ENCODE results near the gene RUNX2.
"Not testable (repeated sequence)": the region's sequence is repeated elsewhere in the genome, so short reads cannot be mapped to it uniquely, and the experiment has no call there.

RUNX2 gene

DNA sequence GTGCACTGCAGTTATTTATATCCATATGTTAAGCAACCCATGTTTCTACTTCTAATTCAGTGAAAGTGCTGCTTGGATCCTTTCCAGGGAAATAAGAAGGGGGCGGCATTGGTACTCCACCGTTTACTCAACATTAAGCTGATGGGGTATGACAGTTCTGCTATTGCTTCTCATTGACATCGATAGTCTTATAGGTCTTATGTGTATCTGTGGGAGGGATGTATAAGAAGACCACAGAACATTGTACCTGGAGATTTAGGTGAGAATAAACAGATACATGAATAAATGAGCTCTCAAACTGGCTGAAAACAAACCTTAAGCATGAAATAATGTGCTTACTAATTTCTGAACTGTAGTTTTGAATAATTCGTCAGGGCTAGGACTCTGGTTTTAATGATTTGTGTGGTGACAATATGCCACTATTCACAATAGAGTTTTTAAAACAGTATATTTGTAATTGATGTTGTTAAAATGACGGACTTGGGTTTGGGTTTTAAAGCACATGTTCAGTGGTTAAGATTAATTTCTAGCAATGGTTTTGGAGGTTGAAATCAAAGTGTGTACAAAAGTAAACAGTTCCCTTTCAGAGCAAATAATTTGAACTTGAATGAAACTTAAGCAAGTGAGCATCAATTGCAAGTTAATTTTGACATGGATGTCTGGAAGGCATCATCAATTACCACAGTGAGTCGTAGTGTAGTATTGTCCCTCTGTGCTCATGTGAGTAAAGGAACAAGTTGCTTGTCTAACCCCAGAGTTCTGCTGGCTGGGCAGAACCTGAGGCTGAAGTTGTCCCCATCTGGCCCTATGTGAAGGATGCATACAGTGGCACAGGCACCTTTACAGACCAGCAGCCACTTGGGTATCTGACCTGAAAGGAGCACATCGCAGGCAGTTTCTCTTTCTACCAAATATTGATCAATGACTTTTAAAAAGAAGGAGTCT, 134.3 kb downstream of the RUNX2 start:
- Histone ChIP-seq H3K9ac (no peak overlapping the region), H3K9me3 (no peaks in the 10 kb centered on the region), H3K36me3 (no peaks in the 10 kb centered on the region), H3K4me1 (no peaks in the 10 kb centered on the region), H3K27ac (no peak overlapping the region), H4K20me1 (no peaks in the 10 kb centered on the region), H3K4me2 (no peak overlapping the region), H3K4me3 (no peak overlapping the region), H3K27me3 (no peaks in the 10 kb centered on the region)
- TF ChIP-seq Cebpa-rat (IDR thresholded peaks at IDR 0.05): no peak

DNA sequence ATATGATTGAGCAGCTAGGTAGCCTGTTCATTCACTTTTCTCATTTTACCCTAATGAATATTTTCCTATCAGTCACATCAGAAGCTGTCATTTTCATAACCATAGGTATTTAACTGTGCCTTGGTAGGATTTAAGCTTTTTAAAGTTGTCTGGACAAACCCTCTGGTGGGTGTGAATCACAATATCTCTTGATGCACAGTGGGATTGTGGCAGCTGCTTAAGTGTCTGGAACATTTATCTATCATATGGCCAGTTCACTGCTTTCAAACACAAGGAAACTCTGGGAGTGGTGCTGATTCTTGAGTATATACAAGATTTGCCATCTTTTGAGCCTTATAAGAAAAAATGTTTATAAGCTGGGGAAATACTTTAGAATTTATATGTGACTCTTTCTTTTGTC, 136.6 kb downstream of the RUNX2 start:
- Histone ChIP-seq H3K36me3 (no peaks in the 10 kb centered on the region), H4K20me1 (no peaks in the 10 kb centered on the region), H3K4me1 (no peaks in the 10 kb centered on the region), H3K4me3 (no peak overlapping the region), H3K9me3 (no peaks in the 10 kb centered on the region), H3K27me3 (no peaks in the 10 kb centered on the region), H3K4me2 (no peak overlapping the region), H3K9ac (no peak overlapping the region), H3K27ac (no peak overlapping the region)
- no peak for TF ChIP-seq Cebpa-rat (IDR thresholded peaks at IDR 0.05)

DNA sequence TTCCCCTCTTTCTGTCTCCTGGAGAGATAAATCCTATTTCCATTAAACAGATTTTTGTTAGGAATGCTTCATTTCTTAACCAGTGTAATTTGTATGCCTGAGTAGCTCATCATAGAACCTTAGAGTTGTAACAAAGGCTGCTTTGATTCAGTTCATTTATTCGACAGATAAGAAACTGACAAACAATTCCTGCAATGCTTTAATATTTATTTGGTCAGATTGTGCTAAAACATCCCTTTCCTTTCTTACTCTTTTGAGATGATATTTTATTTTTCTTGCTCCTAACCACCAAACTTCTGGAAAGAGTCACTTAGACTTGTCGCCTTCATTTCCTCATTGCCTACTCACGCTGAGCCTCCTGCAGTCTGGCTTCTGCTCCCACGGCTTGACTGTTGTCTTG, 138.6 kb downstream of the RUNX2 start:
- TF ChIP-seq Cebpa-rat (IDR thresholded peaks at IDR 0.05): no peak
- Histone ChIP-seq H3K4me2 (no peak overlapping the region), H3K27me3 (no peaks in the 10 kb centered on the region), H3K4me1 (no peaks in the 10 kb centered on the region), H4K20me1 (no peaks in the 10 kb centered on the region), H3K27ac (no peak overlapping the region), H3K4me3 (no peak overlapping the region), H3K36me3 (no peaks in the 10 kb centered on the region), H3K9ac (no peak overlapping the region), H3K9me3 (no peaks in the 10 kb centered on the region)

DNA sequence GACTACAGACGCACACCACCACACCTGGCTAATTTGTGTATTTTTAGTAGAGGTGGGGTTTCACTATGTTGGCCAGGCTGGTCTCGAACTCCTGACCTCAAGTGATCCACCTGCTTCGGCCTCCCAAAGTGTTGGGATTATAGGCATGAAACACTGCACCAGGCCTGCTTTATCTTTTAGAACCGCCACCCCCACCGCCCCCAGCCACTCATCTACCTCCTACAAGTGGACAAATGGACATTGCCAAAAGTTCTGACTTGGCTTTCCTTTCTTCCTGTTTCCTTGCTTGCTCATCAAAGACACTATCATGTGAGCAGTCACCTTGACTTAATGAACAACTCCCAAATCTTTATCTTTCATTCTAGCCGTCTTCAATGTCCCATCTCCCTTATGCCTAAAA, 139.3 kb downstream of the RUNX2 start:
- H3K27ac ChIP-seq, H3K27me3 ChIP-seq, H3K36me3 ChIP-seq: not testable (repeated sequence)

DNA sequence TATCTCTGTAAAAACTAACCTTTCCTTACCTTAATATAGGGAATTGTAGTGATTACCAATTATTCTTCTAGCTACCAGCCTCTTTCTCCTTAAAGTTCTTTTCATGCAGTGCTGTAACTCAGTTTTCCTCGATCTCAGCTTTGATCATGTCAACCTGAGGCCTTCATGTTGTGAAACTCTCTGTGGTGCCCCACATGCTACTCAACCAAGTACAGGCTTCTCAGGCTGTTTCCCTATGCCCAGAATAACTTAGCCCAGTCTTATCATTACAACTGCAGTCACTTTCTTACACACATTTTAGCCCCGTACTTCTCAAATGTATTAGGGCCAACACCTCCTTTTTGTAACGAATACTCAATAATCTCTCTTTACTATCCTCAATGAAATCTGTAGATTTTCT, 139.7 kb downstream of the RUNX2 start:
- Histone ChIP-seq H4K20me1 (no peaks in the 10 kb centered on the region), H3K36me3 (no peaks in the 10 kb centered on the region), H3K27ac (no peak overlapping the region), H3K4me2 (no peak overlapping the region), H3K9me3 (no peaks in the 10 kb centered on the region), H3K4me1 (no peaks in the 10 kb centered on the region), H3K27me3 (no peaks in the 10 kb centered on the region), H3K4me3 (no peak overlapping the region), H3K9ac (no peak overlapping the region)
- TF ChIP-seq Cebpa-rat (IDR thresholded peaks at IDR 0.05): no peak

More for the DNA sequence above, 139.3 kb downstream of the RUNX2 start:
- H3K4me3 ChIP-seq, H3K9me3 ChIP-seq, H3K9ac ChIP-seq, H3K4me2 ChIP-seq, H4K20me1 ChIP-seq, H3K4me1 ChIP-seq: not testable (repeated sequence)

DNA sequence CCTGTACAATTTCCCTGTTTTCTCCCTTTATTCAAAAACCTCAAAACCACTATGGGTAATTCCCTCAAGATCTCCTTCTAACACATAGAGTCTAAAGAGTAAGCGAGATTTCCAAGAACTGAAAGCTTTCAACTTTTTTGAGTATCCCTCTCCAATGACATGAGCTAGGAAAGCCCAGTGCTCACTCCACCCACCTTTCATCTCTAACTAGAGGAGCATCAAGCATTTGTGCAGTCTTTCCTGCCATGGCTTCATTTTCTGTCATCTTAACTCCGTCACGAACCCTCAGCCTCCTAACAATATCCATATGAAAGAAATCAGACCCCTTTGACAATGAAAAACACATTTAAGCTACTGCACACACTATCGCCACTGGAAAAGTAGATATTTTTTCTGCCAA, 141.5 kb downstream of the RUNX2 start:
- Histone ChIP-seq H3K4me2 (no peak overlapping the region), H3K4me1 (no peaks in the 10 kb centered on the region), H4K20me1 (no peaks in the 10 kb centered on the region), H3K36me3 (no peaks in the 10 kb centered on the region), H3K9ac (no peak overlapping the region), H3K4me3 (no peak overlapping the region), H3K9me3 (no peaks in the 10 kb centered on the region), H3K27ac (no peak overlapping the region), H3K27me3 (no peaks in the 10 kb centered on the region)
- TF ChIP-seq Cebpa-rat (IDR thresholded peaks at IDR 0.05): no peak

DNA sequence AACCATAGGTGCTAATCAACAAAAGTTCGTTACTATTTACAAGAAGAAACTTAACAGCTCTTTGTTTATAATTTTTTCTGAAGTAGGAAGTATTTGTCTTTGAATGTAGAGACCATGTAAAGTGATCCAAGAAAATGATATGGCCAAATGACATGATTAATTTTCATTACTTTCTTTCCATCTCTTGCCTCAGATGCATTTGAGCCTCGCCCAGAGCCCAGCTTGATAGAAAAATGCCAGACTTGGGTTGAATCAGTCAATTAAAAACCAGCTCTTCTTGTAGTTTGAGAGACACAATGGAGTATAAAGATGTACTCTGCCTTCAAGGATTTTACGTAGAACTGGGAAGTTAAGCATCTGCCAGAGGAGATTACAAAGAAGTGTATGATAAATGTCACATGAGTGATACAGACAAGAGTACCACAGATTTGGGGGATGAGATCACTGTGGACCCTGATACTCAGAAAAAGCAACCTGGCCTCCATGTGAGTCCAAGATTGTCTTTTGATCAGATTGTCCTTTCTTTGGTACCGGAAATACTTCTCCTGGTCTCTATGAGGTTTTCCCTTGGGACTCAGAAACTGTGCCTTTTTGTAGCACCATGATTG, 142.1 kb downstream of the RUNX2 start:
- no peaks in the 10 kb centered on the region for H3K27me3 ChIP-seq
- no peak overlapping the region for H3K4me2 ChIP-seq
- no peaks in the 10 kb centered on the region for H3K9me3 ChIP-seq
- no peaks in the 10 kb centered on the region for H4K20me1 ChIP-seq
- H3K9ac ChIP-seq: no peak overlapping the region
- no peak overlapping the region for H3K4me3 ChIP-seq
- H3K27ac ChIP-seq: no peak overlapping the region
- no peak for TF ChIP-seq Cebpa-rat (IDR thresholded peaks at IDR 0.05)
- H3K4me1 ChIP-seq: no peaks in the 10 kb centered on the region
- no peaks in the 10 kb centered on the region for H3K36me3 ChIP-seq

DNA sequence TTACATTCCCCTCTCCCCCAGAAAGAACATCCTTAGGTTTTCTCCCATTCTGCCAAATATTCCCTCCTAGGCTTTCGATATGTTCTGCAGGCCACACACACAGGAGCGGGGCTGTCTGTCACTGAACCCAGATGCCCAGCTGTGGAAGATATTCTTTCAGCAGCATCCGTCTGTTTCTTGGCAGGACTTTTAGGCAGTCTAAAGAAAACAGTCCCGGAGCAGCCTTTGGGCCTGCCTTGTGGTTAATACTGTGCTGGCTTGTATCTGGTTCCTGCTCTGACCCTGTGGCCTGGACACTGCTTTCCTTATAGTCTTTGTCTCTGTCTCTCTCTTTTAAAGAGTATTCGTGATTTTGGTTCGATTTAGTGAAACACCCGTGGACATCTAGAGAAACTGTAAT, 144.3 kb downstream of the RUNX2 start:
- Histone ChIP-seq H3K4me1 (no peaks in the 10 kb centered on the region), H3K9me3 (no peaks in the 10 kb centered on the region), H4K20me1 (no peaks in the 10 kb centered on the region), H3K4me2 (no peak overlapping the region), H3K27ac (no peak overlapping the region), H3K27me3 (no peaks in the 10 kb centered on the region), H3K9ac (no peak overlapping the region), H3K4me3 (no peak overlapping the region), H3K36me3 (no peaks in the 10 kb centered on the region)
- TF ChIP-seq Cebpa-rat (IDR thresholded peaks at IDR 0.05): no peak

DNA sequence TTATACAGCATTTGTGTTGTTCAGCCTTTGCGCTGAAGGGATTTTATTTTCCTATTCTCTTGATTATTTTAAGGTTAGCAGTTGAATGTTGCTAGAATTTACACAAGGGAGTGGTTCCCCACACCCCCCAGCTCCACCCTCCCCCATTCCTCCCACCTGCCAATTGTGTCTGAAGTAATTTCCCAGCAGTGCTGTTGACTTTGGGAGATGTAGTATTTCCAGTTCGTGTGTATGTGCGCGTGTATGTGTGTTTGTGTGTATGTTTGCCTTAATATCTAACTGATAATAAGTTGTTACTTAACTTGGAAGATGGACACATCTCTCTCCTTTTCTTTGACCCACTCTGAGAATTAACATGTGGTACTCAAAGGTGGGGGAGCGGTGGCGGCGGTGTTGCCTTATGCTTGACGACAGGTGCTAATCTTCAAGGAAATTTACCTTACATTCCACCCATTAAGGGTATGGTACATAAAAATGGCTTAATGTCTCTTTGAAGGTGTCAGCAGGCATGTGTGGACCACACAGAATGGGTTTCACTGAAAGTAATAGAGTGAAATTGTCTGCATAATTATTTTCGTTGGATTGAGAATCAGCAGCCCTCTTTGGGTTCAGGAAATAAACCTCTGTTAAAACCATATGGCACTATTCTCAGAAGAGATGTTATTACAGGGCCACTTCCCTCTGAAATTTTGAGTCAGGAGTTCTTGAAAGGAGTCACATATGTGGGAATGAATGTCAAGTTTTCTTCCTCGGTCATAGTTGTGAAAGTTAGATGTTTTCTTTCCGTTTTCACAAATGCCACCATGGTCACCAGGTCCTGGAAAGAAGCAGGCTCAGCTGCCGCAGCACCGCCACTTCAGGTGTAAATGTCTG, 145.2 kb downstream of the RUNX2 start:
- Histone ChIP-seq H3K4me1 (no peaks in the 10 kb centered on the region), H3K4me2 (no peak overlapping the region), H3K36me3 (no peaks in the 10 kb centered on the region), H3K9me3 (no peaks in the 10 kb centered on the region), H3K4me3 (no peak overlapping the region), H4K20me1 (no peaks in the 10 kb centered on the region), H3K27me3 (no peaks in the 10 kb centered on the region), H3K27ac (no peak overlapping the region), H3K9ac (no peak overlapping the region)
- no peak for TF ChIP-seq Cebpa-rat (IDR thresholded peaks at IDR 0.05)

DNA sequence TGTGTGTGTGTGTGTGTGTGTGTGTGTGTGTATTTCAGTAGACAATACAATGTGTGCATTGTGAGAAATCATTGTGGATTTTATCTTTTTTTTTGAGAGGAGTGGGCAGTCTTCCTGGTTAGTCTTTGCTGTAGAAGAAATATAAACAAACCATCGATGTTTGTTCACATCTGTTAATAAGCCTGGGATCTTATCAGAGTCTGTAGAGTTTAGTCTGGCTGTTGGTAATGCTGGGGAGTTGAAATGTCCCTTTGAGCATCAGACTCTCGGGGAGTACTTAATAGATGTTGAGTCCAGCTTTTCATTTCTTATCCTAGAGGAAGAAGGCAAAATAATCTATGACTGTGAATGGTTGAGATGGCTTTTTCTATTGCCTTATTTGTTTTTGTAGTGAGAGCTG, 146.2 kb downstream of the RUNX2 start:
- H3K9me3 ChIP-seq: no peaks in the 10 kb centered on the region
- H3K9ac ChIP-seq: no peak overlapping the region
- no peaks in the 10 kb centered on the region for H3K27me3 ChIP-seq
- TF ChIP-seq Cebpa-rat (IDR thresholded peaks at IDR 0.05): no peak
- H3K4me1 ChIP-seq: no peaks in the 10 kb centered on the region
- H3K27ac ChIP-seq: no peak overlapping the region
- H4K20me1 ChIP-seq: no peaks in the 10 kb centered on the region
- H3K4me3 ChIP-seq: no peak overlapping the region
- no peaks in the 10 kb centered on the region for H3K36me3 ChIP-seq
- H3K4me2 ChIP-seq: no peak overlapping the region

Data from BLaER1 (cell line).